Measurements from ENCODE around the gene PMM2.

PMM2 gene

DNA sequence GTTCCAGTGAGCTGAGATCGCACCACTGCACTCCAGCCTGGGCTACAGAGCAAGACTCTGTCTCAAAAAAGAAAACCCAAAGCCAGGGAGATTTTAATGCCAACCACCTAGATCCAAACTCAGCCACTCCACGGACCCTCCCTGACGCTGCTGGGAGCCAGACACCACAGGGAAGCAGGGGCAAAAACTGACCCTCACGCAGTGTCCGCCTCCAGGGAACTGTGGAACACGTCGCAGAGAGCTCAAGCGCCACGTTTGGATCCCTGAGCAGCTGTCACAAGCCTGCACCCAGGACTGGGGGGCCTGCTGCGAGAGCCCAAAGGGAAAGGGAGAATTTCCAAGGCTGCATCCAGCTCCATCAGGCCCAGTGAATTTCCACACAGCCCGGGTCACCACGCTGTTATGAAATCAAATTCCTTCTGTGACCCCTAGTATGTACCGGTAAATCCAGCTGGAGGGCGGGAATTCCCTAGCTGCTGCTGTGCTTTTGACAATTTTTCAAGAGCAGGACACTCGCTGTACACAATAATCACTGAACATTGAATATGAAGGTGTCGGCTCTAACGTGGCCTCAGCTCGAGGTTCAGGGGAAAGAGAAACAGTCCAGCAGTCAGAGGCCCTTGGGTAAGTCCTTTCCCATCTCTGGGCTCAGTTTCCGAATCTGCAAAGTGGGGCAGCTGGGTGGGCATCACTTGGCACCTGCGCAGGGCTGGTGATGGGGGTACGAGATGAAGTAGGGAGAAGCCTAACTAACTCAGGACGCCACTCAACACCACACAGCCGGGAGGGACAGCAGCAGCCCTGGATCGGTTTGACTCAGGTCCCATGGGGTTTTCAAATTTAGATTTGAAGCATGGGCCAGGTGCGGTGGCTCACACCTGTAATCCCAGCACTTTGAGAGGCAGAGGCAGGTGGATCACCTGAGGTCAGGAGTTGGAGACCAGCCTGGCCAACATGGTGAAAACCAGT, 62.6 kb downstream of the PMM2 start:
- no peaks in the 10 kb centered on the region for H3K27me3 Mint-ChIP-seq
- H3K4me3 Mint-ChIP-seq: no peak overlapping the region

DNA sequence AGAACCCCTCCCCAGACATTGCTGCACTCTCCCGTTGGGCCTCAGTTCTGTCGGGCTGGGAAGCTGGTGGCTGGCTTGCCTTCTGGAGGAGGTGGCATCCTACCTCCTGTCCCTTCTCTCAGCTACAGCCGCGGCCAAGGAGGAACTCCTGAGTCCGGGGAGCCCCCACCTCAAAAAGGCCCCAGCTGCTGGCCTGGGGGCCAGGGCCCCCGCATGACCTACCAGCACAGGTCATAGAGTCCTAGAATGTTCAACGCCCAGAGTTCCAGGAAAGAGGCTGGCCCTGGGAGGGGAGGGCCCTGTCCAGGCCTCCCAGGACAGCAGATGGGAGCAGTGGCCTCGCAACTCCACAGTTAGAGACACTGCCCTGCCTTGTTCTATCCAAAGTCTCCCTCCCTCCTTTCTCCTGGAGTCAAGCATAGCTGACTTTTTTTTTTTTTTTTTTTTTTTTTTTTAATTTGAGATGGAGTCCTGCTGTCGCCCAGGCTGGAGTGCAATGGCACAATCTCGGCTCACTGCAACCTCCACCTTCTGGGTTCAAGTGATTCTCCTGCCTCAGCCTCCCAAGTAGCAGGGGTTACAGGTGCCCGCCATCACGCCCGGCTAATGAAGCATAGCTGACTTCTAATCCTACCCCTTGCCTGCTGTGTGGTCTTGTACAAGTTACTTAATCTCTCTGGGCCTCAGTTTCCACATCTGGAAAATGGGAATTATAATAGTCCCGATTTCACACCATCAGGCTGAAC, 64.1 kb downstream of the PMM2 start:
- no peak for DNase-seq
- Mint-ChIP-seq H3K27ac (peak overlapping the region; percentile 71), H3K4me3 (no peak overlapping the region), H3K36me3 (ENCODE audit: low read depth) (peaks cover 53% of the 10 kb centered on the region), H3K27me3 (no peaks in the 10 kb centered on the region), H3K4me1 (ENCODE audit: low read depth) (peaks cover 38% of the 10 kb centered on the region), H3K9me3 (no peaks in the 10 kb centered on the region)

More for the DNA sequence above, 62.6 kb downstream of the PMM2 start:
- Mint-ChIP-seq H3K27ac (peak overlapping the region; percentile 50), H3K4me1 (ENCODE audit: low read depth) (peaks cover 35% of the 10 kb centered on the region), H3K36me3 (ENCODE audit: low read depth) (peaks cover 64% of the 10 kb centered on the region), H3K9me3 (no peaks in the 10 kb centered on the region)
- no peak for DNase-seq

DNA sequence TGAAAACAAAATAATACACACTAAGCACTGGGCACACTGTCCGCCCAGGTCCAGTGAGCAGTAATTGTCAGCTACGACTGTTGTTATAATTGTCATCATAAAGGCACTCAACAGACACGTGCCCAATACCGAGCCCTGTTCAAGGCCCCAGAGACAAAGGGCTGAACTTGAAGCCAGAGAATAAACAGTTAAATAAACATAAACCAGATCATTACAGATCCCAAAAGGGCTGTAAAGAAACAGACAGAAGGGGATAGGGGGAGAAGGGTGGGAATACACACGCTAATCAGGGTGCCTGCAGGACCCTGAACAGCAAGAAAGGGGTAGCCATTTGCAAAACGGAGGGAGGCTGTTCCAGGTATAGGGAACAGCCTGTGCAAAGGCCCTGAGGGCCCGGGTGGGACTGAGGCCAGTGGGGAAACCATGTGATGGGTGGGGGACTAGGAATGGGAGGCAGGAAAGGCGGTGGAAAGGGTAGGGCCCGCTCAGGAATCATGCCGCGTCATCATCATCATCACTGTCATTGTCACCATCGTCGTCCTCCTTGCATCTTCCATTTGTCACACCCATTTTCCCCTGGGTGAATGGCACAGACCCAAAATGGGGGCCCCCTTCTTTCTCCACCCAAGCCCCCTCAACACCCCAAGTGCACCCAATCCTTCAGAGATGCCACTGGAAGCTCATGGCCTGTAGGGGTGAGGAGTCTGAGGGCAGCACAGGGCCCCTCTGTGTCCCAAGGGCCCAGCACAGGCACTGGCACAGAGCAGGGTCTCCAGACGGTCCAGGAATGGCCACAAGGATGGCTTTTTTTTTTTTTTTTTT, 64.9 kb downstream of the PMM2 start:
- DNase-seq: no peak
- no peak overlapping the region for H3K4me3 Mint-ChIP-seq
- H3K27ac Mint-ChIP-seq: peak overlapping the region; percentile 71
- peaks cover 52% of the 10 kb centered on the region for H3K36me3 Mint-ChIP-seq (ENCODE audit: low read depth)
- H3K4me1 Mint-ChIP-seq (ENCODE audit: low read depth): peaks cover 40% of the 10 kb centered on the region
- no peaks in the 10 kb centered on the region for H3K9me3 Mint-ChIP-seq
- H3K27me3 Mint-ChIP-seq: no peaks in the 10 kb centered on the region

DNA sequence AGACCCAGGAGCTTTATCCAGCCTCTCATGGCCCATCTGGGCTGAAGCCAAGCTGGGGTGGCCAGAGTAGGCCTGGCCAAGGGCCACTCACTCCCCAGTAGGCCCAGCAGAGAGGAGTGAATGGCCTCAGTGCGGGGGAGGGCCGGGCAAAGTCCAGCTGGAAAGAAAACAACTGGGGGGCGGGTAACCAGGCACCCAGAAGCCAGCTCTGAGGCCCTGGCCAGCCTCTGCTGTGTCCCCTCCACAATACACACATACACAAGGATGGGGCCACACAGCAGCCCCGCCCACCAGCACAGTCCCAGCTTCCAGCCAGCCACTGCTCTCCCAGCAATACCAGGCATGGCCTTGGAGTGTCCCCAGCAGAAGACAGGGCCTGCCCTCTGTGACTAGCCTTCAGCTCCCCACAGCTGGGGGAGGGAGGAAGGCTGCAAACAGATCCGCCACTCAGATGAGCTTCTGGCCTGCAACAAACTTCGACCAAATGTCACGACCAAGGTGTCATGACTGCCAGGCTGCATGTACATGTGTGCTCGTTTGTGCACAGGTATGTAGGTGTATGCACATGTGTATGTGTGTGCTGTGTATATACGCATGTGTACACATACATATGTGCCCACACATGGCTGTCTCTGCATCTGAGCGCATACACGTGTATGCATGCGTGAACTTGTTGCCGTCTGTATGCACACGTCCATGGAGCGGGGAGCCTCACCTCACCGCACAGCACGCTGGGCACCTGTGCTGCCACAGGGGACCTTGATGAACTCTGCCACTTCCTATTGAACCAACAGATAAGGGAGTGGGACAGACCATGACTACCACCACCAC, 66.2 kb downstream of the PMM2 start:
- peaks cover 38% of the 10 kb centered on the region for H3K4me1 Mint-ChIP-seq (ENCODE audit: low read depth)
- H3K27ac Mint-ChIP-seq: peak overlapping the region; percentile 78

DNA sequence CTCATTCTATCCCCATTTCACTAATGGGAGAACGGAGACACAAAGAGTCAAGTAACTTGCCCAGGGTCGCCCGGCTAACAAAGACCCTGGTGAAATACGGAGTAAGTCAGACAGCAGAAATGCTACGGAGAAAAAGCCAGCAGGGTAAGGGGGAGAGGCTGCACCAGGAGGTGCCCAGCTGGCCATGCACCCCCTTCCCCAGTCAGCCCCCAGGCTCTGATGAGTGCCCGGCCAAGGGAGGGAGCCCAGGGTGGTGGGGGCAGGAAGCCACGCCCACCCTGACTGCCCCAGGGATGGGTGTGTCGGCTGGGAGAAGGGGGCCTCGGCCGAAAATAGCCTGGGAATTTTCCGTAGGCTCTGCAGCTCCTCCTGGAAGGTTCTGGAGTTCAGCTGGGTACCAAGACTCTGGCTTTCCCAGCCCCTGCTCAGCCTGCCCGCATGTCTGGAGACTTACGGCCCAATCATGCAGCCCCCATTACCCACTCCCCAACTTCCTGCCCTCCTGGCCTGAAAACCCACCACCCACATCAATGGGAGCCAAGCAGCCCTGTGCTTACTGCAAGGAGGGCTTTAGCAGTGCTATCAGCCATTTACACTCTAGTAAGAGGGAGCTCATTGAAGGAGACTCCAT, 67.0 kb downstream of the PMM2 start:
- no peaks in the 10 kb centered on the region for H3K9me3 Mint-ChIP-seq
- DNase-seq: no peak
- peak overlapping the region; percentile 78 for H3K27ac Mint-ChIP-seq
- H3K4me3 Mint-ChIP-seq: no peak overlapping the region
- no peaks in the 10 kb centered on the region for H3K27me3 Mint-ChIP-seq
- peaks cover 42% of the 10 kb centered on the region for H3K36me3 Mint-ChIP-seq (ENCODE audit: low read depth)
- peaks cover 44% of the 10 kb centered on the region for H3K4me1 Mint-ChIP-seq (ENCODE audit: low read depth)

More for the DNA sequence above, 66.2 kb downstream of the PMM2 start:
- Mint-ChIP-seq H3K9me3 (no peaks in the 10 kb centered on the region), H3K4me3 (no peak overlapping the region), H3K27me3 (no peaks in the 10 kb centered on the region), H3K36me3 (ENCODE audit: low read depth) (peaks cover 47% of the 10 kb centered on the region)
- DNase-seq: no peak

DNA sequence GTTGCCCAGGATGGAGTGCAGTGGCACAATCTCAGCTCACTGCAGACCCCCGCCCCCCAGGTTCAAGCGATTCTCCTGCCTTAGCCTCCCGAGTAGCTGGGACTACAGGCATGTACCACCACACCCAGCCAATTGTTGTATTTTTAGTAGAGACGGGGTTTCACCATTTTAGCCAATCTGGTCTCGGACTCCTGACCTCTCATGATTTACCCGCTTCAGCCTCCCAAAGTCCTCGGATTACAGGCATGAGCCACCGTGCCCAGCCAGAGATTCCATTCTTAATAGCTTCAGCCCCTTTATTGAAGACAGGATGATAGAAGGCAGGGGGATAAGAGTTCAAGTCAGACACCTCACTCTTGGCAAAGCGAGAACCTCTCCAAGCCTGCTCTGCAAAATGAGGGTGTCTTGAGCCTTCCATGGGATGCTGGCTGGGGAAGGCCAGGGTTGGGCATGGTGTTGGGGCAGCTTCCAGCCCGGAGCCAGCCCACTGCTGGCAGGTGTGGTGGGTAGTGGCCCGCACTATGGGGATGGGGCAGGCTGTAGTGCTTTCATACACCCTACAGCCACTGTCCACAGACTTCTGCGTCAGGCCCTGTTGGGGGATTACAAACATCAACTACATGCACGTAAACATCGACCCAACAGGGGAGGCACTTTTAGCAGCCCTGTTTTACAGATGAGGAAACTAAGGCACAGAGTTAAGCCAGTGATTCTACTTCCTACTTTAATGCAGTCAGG, 67.7 kb downstream of the PMM2 start:
- no peaks in the 10 kb centered on the region for H3K9me3 Mint-ChIP-seq
- peak overlapping the region; percentile 89 for H3K4me3 Mint-ChIP-seq
- peaks cover 38% of the 10 kb centered on the region for H3K36me3 Mint-ChIP-seq (ENCODE audit: low read depth)
- no peak for DNase-seq
- H3K27me3 Mint-ChIP-seq: no peaks in the 10 kb centered on the region
- H3K4me1 Mint-ChIP-seq (ENCODE audit: low read depth): peaks cover 49% of the 10 kb centered on the region
- H3K27ac Mint-ChIP-seq: peak overlapping the region; percentile 44

DNA sequence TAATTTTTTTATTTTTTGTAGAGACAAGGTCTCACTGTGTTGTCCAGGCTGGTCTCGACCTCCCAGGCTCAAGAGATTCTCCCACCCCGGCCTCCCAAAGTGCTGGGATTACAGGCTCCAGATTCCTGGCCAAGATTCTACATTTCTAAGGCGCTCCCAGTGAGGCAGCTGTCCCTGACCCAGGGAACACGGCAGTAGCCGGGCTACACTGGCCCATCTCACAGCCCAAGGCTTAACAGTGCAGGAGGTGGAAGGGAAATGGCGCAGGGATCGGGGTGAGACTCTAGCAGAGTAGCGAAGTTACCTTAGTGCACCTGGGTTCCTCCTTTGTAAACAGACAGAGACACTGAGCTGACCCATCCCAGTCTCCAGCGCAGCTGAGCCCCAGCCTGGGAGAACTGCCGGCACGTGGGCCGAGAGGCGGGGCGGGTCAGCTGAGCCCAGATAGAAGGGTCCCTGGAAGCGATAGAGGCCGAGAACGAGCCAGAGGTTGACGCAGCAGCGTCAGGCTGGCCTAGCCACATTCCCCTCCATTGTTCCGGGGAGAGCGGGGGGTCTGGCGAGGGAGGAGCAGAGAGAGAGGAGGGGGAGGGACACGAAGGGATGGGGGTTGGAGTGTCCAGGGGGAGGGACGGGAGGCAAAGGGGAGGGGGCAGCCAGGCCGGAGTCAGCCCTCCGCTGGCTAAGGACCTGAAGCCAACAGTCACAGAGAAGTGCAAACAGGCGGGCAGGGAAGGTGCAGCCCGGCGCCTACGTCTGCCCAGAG, 68.7 kb downstream of the PMM2 start:
- H3K27me3 Mint-ChIP-seq: no peaks in the 10 kb centered on the region
- no peak for DNase-seq
- H3K27ac Mint-ChIP-seq: peak overlapping the region; percentile 75
- peaks cover 33% of the 10 kb centered on the region for H3K36me3 Mint-ChIP-seq (ENCODE audit: low read depth)
- peak overlapping the region; percentile 89 for H3K4me3 Mint-ChIP-seq
- no peaks in the 10 kb centered on the region for H3K9me3 Mint-ChIP-seq
- H3K4me1 Mint-ChIP-seq (ENCODE audit: low read depth): peaks cover 57% of the 10 kb centered on the region

DNA sequence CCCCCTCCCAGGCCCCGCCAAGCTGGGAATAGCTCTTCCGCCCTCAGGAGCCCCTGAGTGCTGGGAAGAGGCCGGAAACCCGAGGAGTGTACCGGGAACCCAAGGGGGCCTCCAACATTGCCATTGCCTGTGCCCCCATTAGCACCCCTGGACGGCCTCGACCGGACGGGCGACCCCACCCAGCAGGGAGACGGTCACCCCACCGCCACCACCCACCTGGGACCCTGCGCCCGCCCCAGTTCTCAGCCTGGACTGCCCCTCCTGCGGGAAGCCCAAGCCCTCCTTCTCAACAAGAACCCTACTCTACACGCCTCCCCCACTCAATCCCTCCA, 69.2 kb downstream of the PMM2 start:
- no peak for DNase-seq
- no peaks in the 10 kb centered on the region for H3K27me3 Mint-ChIP-seq
- peaks cover 30% of the 10 kb centered on the region for H3K36me3 Mint-ChIP-seq (ENCODE audit: low read depth)
- H3K4me1 Mint-ChIP-seq (ENCODE audit: low read depth): peaks cover 59% of the 10 kb centered on the region
- H3K9me3 Mint-ChIP-seq: no peaks in the 10 kb centered on the region
- H3K4me3 Mint-ChIP-seq: peak overlapping the region; percentile 89
- peak overlapping the region; percentile 92 for H3K27ac Mint-ChIP-seq

DNA sequence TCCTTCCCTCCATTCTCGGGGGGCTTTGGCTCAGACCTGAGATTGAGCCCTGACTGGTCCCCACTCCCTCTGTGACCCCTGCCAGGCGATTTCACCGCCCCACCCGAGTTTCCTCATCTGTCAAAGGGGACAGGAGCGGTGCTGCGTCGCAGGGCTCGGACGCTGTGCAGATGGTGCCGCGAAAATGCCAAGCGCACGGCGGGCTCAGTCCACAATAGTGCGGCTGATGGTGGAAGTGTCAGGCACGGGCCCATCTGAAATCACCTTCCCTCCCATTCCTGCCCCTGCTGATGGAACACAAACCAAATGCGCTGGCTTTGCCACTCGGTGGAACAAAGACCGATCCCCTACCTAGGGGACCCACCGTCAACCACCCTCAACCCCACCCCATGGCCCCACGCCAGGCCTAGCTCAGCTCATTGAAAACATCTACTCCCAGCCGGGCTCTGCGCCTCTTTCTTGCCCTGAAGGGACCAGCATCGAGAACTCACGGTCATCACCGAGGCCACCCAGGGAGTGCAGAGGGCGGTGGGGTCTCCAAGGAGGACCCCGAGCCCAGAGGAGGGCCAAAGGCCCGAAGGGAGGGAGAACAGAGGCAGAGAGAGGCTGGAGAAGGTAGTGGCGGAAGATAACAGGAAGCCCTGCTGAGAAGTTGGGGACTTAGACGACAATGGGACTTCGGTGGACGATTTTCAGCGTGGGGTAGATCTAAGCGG, 69.7 kb downstream of the PMM2 start:
- no peak for DNase-seq

DNA sequence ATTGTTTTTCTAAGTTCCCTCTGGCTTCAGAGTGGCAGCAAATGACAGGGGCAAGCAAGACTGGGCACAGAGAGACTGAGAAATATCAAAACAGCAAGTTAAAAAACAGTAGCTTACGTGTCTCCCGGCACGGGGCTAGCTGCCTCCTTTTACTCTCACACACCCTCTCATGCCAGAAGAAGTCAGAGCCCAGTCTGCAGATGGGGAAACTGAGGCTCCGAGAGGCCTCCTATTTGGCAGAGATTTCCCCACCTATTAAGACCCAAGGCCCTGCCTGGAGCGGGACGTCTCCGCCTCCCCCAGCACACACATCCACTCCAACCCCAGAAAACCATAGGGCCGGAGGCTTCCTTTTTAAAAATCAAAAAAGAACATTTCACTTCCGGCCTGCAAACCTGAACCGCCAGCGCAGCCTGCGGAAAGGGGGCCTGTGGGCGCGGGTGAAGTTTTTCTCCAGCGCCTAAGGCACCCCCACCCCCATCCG, 70.3 kb downstream of the PMM2 start:
- H3K36me3 Mint-ChIP-seq (ENCODE audit: low read depth): peaks cover 23% of the 10 kb centered on the region
- H3K4me3 Mint-ChIP-seq: peak overlapping the region; percentile 89
- peak overlapping the region; percentile 92 for H3K27ac Mint-ChIP-seq
- no peak for DNase-seq
- peaks cover 51% of the 10 kb centered on the region for H3K4me1 Mint-ChIP-seq (ENCODE audit: low read depth)
- H3K9me3 Mint-ChIP-seq: no peaks in the 10 kb centered on the region
- no peaks in the 10 kb centered on the region for H3K27me3 Mint-ChIP-seq

More for the DNA sequence above, 69.7 kb downstream of the PMM2 start:
- Mint-ChIP-seq H3K27me3 (no peaks in the 10 kb centered on the region), H3K36me3 (ENCODE audit: low read depth) (peaks cover 26% of the 10 kb centered on the region), H3K27ac (peak overlapping the region; percentile 92), H3K4me1 (ENCODE audit: low read depth) (peaks cover 56% of the 10 kb centered on the region), H3K9me3 (no peaks in the 10 kb centered on the region), H3K4me3 (peak overlapping the region; percentile 89)

DNA sequence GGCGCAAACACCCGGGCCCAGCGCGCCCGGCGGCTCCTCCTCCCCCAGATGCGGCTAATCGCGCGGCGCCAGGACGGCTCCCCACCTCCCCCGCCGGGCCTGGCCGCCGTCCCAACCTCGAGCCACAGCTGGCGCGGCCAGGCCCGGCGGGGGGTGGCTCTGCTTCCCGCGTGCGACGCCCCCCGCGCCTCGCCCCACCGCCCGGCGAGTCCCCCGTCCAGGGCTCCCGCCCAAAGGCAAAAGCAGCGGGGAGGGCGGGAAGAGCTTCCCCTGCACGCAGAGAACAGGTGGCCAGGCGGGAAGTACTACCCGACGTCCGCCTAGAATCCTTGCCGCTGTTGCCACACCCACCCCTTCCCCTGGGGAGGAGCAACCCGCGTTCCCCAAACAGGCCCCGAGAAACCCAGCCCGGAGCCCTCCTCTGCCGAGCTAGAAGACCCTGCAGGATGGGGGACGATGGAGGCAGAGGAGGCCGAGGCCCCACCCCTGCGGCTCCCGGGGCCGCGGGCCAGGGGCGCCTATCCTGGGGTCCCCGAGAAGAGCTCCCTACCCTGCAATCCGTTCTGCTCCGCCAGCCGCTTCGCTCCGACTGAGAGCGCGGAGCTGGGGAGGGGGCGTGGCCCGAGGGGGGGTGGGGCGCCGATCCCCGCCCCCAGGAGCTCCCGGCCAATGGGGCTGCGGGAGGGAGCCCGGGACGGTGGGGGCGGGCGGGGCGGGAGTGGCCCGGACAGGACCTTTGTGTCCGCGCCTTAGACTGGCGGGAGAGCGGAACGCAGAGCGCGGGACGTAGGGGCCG, 71.0 kb downstream of the PMM2 start, which contains the start of gene CARHSP1:
Gene CARHSP1 (minus strand): TSS at position 591 of the 796 bp plus-strand sequence. CDS start 9,678 bp downstream, outside the sequence.
- peak within 1 kb of the TSS; percentile 89 for H3K4me3 Mint-ChIP-seq
- H3K4me1 Mint-ChIP-seq (ENCODE audit: low read depth): peaks cover 51% of the 10 kb centered on the region
- no peaks in the 10 kb centered on the region for H3K9me3 Mint-ChIP-seq
- H3K36me3 Mint-ChIP-seq (ENCODE audit: low read depth): peaks cover 23% of the 10 kb centered on the region
- peak; percentile 90 for DNase-seq
- peak within 1 kb of the TSS; percentile 94 for H3K27ac Mint-ChIP-seq
- no peaks in the 10 kb centered on the region for H3K27me3 Mint-ChIP-seq

Measured in activated T-cell treated with anti-CD3 and anti-CD28 coated beads, Interleukin-2, amount 50 U/mL, for 24 hours (primary cell).